H1 (cell line): Measurements from ENCODE around the gene COG3. TPM values are rescaled to one million over a fixed set of nuclear protein-coding genes. Genes with fewer than 3 reads are reported as not detected.

Source experiments
- CTCF ChIA-PET: fragments of 300-600 bp; sonication (Branson Sonifier 250); formaldehyde crosslinking; loops from one replicate; lab custom pipeline; 2021; ENCODE audit not compliant: partially characterized antibody; lab: Charles Lee
- POLR2A ChIA-PET: fragments of 300-600 bp; sonication (Branson Sonifier 250); formaldehyde crosslinking; loops from one replicate; lab custom pipeline; 2021; ENCODE audit warnings: inconsistent platforms; ENCODE audit not compliant: partially characterized antibody; lab: Charles Lee
- DNase-seq, 2 experiments: peaks; one replicate each; pipeline versions ENCODE4 v3.0.0 to v3.0.0-alpha.2; 2010 to 2022; ENCODE audit warnings: low spot score in 2 of 2, low read depth in 1 of 2, mixed read lengths in 1 of 2
- FAIRE-seq: peaks from 2 replicates; lab custom pipeline; 2011; peaks lifted over from hg19 to GRCh38; lab: Jason Lieb, UNC
- H2AFZ ChIP-seq: 2 replicates; pipeline ENCODE4 v1.8.1; 2012; ENCODE audit warnings: low read length, inconsistent platforms
- H2AK5ac ChIP-seq: 2 replicates; pipeline ENCODE4 v1.6.1; 2013; ENCODE audit warnings: low read depth, low read length
- H2BK120ac ChIP-seq: replicated peaks from 2 replicates; pipeline ENCODE3; 2013; ENCODE audit warnings: low read depth, low read length, inconsistent platforms
- H2BK12ac ChIP-seq: 2 replicates; pipeline ENCODE4 v1.6.1; 2013; ENCODE audit warnings: low read depth, low read length
- H2BK15ac ChIP-seq: 2 replicates; pipeline ENCODE4 v1.6.1; 2013; ENCODE audit warnings: low read length
- H2BK20ac ChIP-seq: 2 replicates; pipeline ENCODE4 v1.6.1; 2013; ENCODE audit warnings: low read length
- H2BK5ac ChIP-seq: 2 replicates; pipeline ENCODE4 v1.6.1; 2013; ENCODE audit warnings: low read depth, low read length
- H3K14ac ChIP-seq: 2 replicates; pipeline ENCODE4 v1.6.1; 2013; ENCODE audit warnings: inconsistent platforms; ENCODE audit not compliant: insufficient read length
- H3K18ac ChIP-seq: 2 replicates; pipeline ENCODE4 v1.6.1; 2013; ENCODE audit warnings: low read length; ENCODE audit errors: extremely low read depth
- H3K23ac ChIP-seq: 2 replicates; pipeline ENCODE4 v1.6.1; 2013; ENCODE audit warnings: inconsistent platforms; ENCODE audit not compliant: insufficient read length
- H3K23me2 ChIP-seq: 2 replicates; pipeline ENCODE4 v1.6.1; 2013; ENCODE audit warnings: low read depth, low read length
- H3K27ac ChIP-seq: 2 replicates; pipeline ENCODE4 v1.6.1; 2011; ENCODE audit warnings: low read depth, low read length, inconsistent platforms
- H3K27me3 ChIP-seq, 4 experiments: replicated peaks in 1 of 4; 1 replicate in 1 of 4; 2 replicates in 3 of 4; pipeline versions ENCODE4 v1.6.1 to v1.8.1; 2011 to 2013; ENCODE audit warnings: low read length in 3 of 4, mild to moderate bottlenecking in 3 of 4, inconsistent platforms in 2 of 4, mixed read lengths in 2 of 4, moderate library complexity in 1 of 4; ENCODE audit not compliant: control insufficient read depth in 3 of 4, insufficient read depth in 3 of 4; ENCODE audit errors: extremely low read depth in 1 of 4
- H3K36me3 ChIP-seq, 4 experiments: 2 replicates each; pipeline versions ENCODE4 v1.6.1 to v1.8.1; 2011 to 2013; ENCODE audit warnings: mild to moderate bottlenecking in 4 of 4, low read length in 3 of 4, moderate library complexity in 2 of 4, control low read depth in 1 of 4, inconsistent platforms in 1 of 4; ENCODE audit not compliant: insufficient read depth in 4 of 4, control insufficient read depth in 2 of 4
- H3K4ac ChIP-seq: replicated peaks from 2 replicates; pipeline ENCODE3; 2013; ENCODE audit warnings: low read length, low read depth, mixed read lengths, inconsistent platforms; ENCODE audit not compliant: insufficient read length
- H3K4me1 ChIP-seq, 4 experiments: replicated peaks in 1 of 4; 1 replicate in 1 of 4; 2 replicates in 3 of 4; pipeline versions ENCODE4 v1.6.1 to v1.8.1; 2011 to 2013; ENCODE audit warnings: low read length in 3 of 4, inconsistent platforms in 2 of 4, mixed read lengths in 1 of 4; ENCODE audit not compliant: insufficient read depth in 4 of 4, control insufficient read depth in 3 of 4
- H3K4me2 ChIP-seq, 2 experiments: 2 replicates each; pipeline versions ENCODE4 v1.6.1 to v1.8.1; 2011 to 2013; ENCODE audit warnings: low read depth in 2 of 2, low read length in 2 of 2, control low read depth in 1 of 2, inconsistent platforms in 1 of 2, mild to moderate bottlenecking in 1 of 2; ENCODE audit not compliant: insufficient read depth in 1 of 2
- H3K4me3 ChIP-seq, 4 experiments: fragments of 200-600, 300-600 bp in 1 of 4; sonication (generic), shearing (Covaris generic), sonication (Bioruptor Twin) in 1 of 4; 2 replicates each; pipeline versions ENCODE4 v1.5.1 to v1.8.1; 2011 to 2016; ENCODE audit warnings: low read length in 4 of 4, low read depth in 3 of 4, control low read depth in 2 of 4, inconsistent platforms in 2 of 4, mild to moderate bottlenecking in 2 of 4, mixed read lengths in 1 of 4, moderate library complexity in 1 of 4; ENCODE audit not compliant: insufficient read depth in 2 of 4; ENCODE audit errors: extremely low read depth in 1 of 4
- H3K56ac ChIP-seq: replicated peaks from 2 replicates; pipeline ENCODE3; 2013; ENCODE audit warnings: low read depth, mild to moderate bottlenecking, mixed read lengths, low read length, inconsistent platforms; ENCODE audit not compliant: insufficient read length
- H3K79me1 ChIP-seq: 2 replicates; pipeline ENCODE4 v1.6.1; 2013; ENCODE audit warnings: low read depth, low read length, control low read depth
- H3K79me2 ChIP-seq, 2 experiments: 2 replicates each; pipeline versions ENCODE4 v1.6.1 to v1.8.1; 2012 to 2013; ENCODE audit warnings: low read length in 2 of 2, mild to moderate bottlenecking in 2 of 2, inconsistent platforms in 1 of 2; ENCODE audit not compliant: insufficient read depth in 2 of 2, control insufficient read depth in 1 of 2
- H3K9ac ChIP-seq, 4 experiments: replicated peaks in 1 of 4; 1 replicate in 1 of 4; 2 replicates in 3 of 4; pipeline versions ENCODE4 v1.6.1 to v1.8.1; 2011 to 2013; ENCODE audit warnings: low read depth in 3 of 4, low read length in 3 of 4, control low read depth in 2 of 4, mild to moderate bottlenecking in 2 of 4, moderate library complexity in 2 of 4, inconsistent platforms in 1 of 4; ENCODE audit errors: extremely low read depth in 1 of 4
- H3K9me3 ChIP-seq, 2 experiments: 2 replicates each; pipeline versions ENCODE4 v1.6.1 to v1.8.1; 2012 to 2013; ENCODE audit warnings: mild to moderate bottlenecking in 2 of 2, moderate library complexity in 2 of 2, control low read depth in 1 of 2, inconsistent platforms in 1 of 2, low read depth in 1 of 2, low read length in 1 of 2, mixed read lengths in 1 of 2; ENCODE audit not compliant: insufficient read depth in 2 of 2
- H4K20me1 ChIP-seq, 2 experiments: replicated peaks in 1 of 2; 2 replicates each; pipeline versions ENCODE3 to v1.8.1; 2011 to 2013; ENCODE audit warnings: inconsistent platforms in 2 of 2, low read length in 2 of 2, mild to moderate bottlenecking in 1 of 2; ENCODE audit not compliant: insufficient read depth in 2 of 2, control insufficient read depth in 1 of 2
- H4K5ac ChIP-seq: 2 replicates; pipeline ENCODE4 v1.6.1; 2013; ENCODE audit warnings: low read length, low read depth, mixed read lengths, inconsistent platforms; ENCODE audit not compliant: insufficient read length
- H4K8ac ChIP-seq: 2 replicates; pipeline ENCODE4 v1.8.0; 2013; ENCODE audit warnings: mild to moderate bottlenecking, moderate library complexity, low read length, inconsistent platforms; ENCODE audit not compliant: insufficient read depth; ENCODE audit errors: extremely low read depth
- H4K91ac ChIP-seq: replicated peaks from 2 replicates; pipeline ENCODE3; 2013; ENCODE audit warnings: low read length, mixed read lengths, inconsistent platforms; ENCODE audit not compliant: insufficient read length
- EZH2 ChIP-seq: fragments of 200-600 bp; sonication (generic); IDR thresholded peaks from 2 replicates; pipeline ENCODE4 v1.7.1; 2012; ENCODE audit warnings: low read depth, mild to moderate bottlenecking, moderate library complexity, low read length, inconsistent platforms; ENCODE audit not compliant: severe bottlenecking
- SIRT6 ChIP-seq: IDR thresholded peaks from one replicate; pipeline ENCODE4 v1.7.1; 2012; ENCODE audit warnings: low read length, inconsistent platforms
- WGBS, 2 experiments: shearing (Covaris generic) in 1 of 2; methylation state at CpG; one replicate each; pipeline versions ENCODE4 v1.1.6 to v1.1.7; 2013 to 2015; ENCODE audit warnings: low lambda C conversion rate in 2 of 2, mixed read lengths in 2 of 2, inconsistent platforms in 1 of 2, low coverage in 1 of 2, missing lambda C conversion rate in 1 of 2; ENCODE audit not compliant: insufficient replicate concordance in 2 of 2, insufficient coverage in 1 of 2, insufficient read length in 1 of 2; ENCODE audit errors: extremely low coverage in 1 of 2, missing lambda C conversion rate in 1 of 2; 5-methylcytosine and 5-hydroxymethylcytosine counted together
- polyA plus RNA-seq, 7 experiments: library from polyadenylated mRNA; depleted of rRNA in 3 of 7; stranded (reverse) in 5 of 7; unstranded in 2 of 7; fragments of >200 nt in 5 of 7; fragments of 200-250 nt in 2 of 7; gene quantifications; 1 replicate in 5 of 7; 2 replicates in 1 of 7; 4 replicates in 1 of 7; pipeline versions ENCODE4 v1.2.1 to v1.2.3, GENCODE V29; 2011 to 2013; ENCODE audit warnings: missing spikeins in 2 of 7, mixed read lengths in 2 of 7
- total RNA-seq: library from RNA; stranded (reverse); fragmentation: NEBNext Ultra II Directional; extraction: Animal tissue kit (Norgen Biotek cat#: 25700); gene quantifications from 2 replicates; pipeline ENCODE4 v1.2.1, GENCODE V29; 2021

The COG3 gene
- total and polyA plus RNA-seq, 2 of the 8 experiments (the other 6 are each of a cell fraction or from before 2014, with no cell fraction given): 12.7 to 13.5 TPM

DNA sequence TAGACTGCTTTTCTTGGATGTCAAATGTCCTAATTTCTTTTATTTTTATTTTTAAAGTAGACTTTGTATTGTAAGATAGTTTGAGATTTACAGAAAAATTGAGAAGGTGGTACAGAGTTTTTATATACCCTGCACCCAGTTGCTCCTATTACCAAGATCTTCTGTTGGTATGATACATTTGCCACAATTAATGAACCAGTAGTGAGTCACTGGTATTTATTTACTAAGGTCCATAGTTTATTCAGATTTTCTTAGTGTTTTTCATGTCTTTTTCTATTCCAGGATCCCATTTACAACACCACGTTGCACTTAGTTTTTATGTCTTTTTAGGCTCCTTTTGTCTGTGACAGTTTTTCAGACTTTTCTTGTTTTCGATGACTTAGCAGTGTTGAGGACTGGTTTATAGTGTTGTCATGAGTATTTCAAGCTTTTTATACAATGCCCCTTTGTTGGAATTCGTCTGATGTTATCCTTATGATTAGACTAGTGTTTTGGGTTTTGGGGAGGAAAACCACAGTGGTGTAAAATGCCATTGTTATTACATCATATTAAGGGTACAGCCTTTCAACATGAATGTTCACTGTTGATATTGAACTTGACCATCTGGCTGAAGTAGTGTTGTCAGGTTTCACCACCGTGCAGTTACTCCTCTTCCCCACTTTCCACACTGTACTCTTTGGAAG, 35.9 kb downstream of the COG3 start:
- DNase-seq: no peak
- no peaks in the 10 kb centered on the region for H3K27me3 ChIP-seq
- H2BK15ac ChIP-seq: no peak overlapping the region
- peaks cover 12 to 49% (median 32%) of the 10 kb centered on the region in 4 experiments for H3K36me3 ChIP-seq
- no peak overlapping the region for H3K56ac ChIP-seq
- H3K14ac ChIP-seq: no peak overlapping the region
- H4K20me1 ChIP-seq: no peaks in the 10 kb centered on the region
- no peak overlapping the region for H4K91ac ChIP-seq
- H3K4ac ChIP-seq: no peak overlapping the region
- H2BK120ac ChIP-seq: no peak overlapping the region
- H3K27ac ChIP-seq: no peak overlapping the region
- H3K9ac ChIP-seq: no peak overlapping the region
- no peaks in the 10 kb centered on the region for H3K4me1 ChIP-seq
- H3K23ac ChIP-seq: no peak overlapping the region
- no peaks in the 10 kb centered on the region for H3K79me1 ChIP-seq
- 90% methylated on average over 4 of the region's 4 CpGs; no CpG with 5 or more reads in 1 of the 2 experiments for WGBS, 2 experiments
- no peak overlapping the region for H4K8ac ChIP-seq
- no peak overlapping the region for H2BK20ac ChIP-seq
- peak; percentile 36 for FAIRE-seq
- H2BK12ac ChIP-seq: no peak overlapping the region
- no peak overlapping the region for H2AFZ ChIP-seq
- H2BK5ac ChIP-seq: no peak overlapping the region; the same call in 1 of the 2 replicates
- no peaks in the 10 kb centered on the region for H3K79me2 ChIP-seq
- no peak overlapping the region for H3K4me3 ChIP-seq
- no peak overlapping the region for H3K18ac ChIP-seq
- no peaks in the 10 kb centered on the region for H3K23me2 ChIP-seq
- no peaks in the 10 kb centered on the region for H3K9me3 ChIP-seq
- ChIA-PET CTCF (no interaction called here), POLR2A (no interaction called here)
- H3K4me2 ChIP-seq: no peak overlapping the region
- H2AK5ac ChIP-seq: no peak overlapping the region
- H4K5ac ChIP-seq: no peak overlapping the region
- TF ChIP-seq EZH2 (no peak), SIRT6 (no peak)
